ENCODE data around the gene URAD.
"Not testable (repeated sequence)": the region's sequence is repeated elsewhere in the genome, so short reads cannot be mapped to it uniquely, and the experiment has no call there.

The URAD gene

DNA sequence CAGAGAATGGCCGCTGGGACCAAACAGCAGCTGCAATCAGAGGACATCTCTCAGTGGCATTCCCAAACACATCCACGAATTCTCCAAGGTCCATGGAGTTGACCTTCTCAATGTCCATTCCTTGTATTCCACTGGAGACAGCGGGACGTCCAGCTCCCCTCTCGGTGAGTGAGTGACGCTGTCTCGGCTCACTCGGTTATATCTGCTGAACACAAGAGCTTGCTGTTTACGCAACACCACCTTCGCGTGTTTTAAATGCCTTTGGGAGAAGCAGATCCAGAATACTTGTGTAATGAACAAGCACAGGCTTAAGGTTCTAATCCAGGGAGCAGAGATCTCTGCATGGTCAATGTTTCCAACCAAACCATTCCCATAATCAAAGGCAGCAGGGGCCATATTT, at the start of gene URAD:
Gene URAD (minus strand): TSS at position 174 of the 400 bp plus-strand sequence. CDS start 56 bp downstream, at position 118.
- no peak for FAIRE-seq

- no peak for FAIRE-seq
Measured at GRCh38 chr13:28037399-28037798, 48.9 kb upstream of the URAD start.

- FAIRE-seq, result no peak
Measured at GRCh38 chr13:28035146-28035782, 46.8 kb upstream of the URAD start.

- no peak for FAIRE-seq
Measured at GRCh38 chr13:28033894-28034655, 45.6 kb upstream of the URAD start.

GRCh38 chr13:28032438-28032837, 43.9 kb upstream of the URAD start:
- FAIRE-seq, result not testable (repeated sequence)

GRCh38 chr13:28031896-28032288, 43.4 kb upstream of the URAD start:
- FAIRE-seq, result no peak

- FAIRE-seq, result no peak
Measured at GRCh38 chr13:28031220-28031895, 42.9 kb upstream of the URAD start.

DNA sequence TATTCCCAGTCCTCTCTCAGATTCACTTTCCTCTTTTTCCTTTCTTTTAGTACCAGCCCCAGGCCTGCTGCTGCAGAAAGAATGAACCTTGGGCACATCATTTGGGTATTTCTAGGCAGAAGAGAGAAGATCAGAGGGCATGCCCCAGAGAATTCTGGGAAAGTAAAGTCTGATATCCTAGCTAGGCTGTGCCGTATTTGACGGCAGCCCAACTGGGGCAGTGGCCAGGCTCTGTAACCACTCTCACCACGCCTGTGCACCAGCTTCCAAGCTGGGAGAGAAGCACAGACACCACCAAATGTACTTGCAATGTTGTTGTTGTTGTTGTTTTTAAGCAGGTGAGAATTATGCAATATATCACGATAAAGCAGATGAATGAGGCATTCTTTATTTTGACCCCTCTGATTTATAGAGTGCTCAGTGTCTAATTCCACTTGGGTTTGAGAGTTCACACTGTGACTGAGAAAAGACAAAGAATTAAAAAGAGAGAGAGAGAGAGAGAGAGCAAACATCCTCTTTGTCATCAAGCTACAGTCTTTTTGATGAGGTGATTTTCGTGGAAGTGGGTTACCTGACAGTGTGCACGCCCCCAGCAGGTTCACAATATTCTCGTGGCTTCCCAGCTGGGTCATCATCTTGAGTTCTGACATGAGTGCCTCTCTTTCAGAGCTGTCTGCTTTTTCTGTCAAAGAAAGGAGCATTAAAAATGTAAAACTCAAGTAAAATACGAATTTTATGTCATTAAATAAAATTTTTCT, 39.3 kb upstream of the URAD start:
- no peak for FAIRE-seq

GRCh38 chr13:28027071-28027470, 38.6 kb upstream of the URAD start:
- FAIRE-seq, result no peak

DNA sequence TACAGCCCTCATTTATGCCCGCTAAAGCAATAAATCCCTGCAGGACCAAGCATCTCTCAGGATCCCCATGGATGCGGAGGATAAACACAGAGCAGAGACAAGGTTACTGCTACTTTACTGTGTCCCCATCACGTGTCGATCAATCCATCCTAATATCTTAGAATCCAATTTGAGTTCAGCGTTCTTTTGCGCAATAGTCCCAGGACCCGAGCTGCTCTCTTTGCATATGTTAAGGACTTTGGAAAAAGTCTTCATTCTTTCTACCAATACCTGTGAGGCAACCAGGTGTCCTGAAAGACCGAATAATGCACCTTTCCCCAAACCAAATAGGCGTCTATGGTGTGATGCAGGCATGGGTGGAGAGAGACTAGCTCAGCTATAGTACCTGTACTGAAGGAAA, 38.0 kb upstream of the URAD start:
- no peak for FAIRE-seq

- no peak for FAIRE-seq
Measured at GRCh38 chr13:28022848-28023518, 34.5 kb upstream of the URAD start.

GRCh38 chr13:28014301-28014700, 25.8 kb upstream of the URAD start:
- FAIRE-seq, result no peak

- no peak for FAIRE-seq
Measured at GRCh38 chr13:28013482-28013881, 25.0 kb upstream of the URAD start.

- FAIRE-seq, result no peak
Measured at GRCh38 chr13:28012896-28013295, 24.4 kb upstream of the URAD start.

DNA sequence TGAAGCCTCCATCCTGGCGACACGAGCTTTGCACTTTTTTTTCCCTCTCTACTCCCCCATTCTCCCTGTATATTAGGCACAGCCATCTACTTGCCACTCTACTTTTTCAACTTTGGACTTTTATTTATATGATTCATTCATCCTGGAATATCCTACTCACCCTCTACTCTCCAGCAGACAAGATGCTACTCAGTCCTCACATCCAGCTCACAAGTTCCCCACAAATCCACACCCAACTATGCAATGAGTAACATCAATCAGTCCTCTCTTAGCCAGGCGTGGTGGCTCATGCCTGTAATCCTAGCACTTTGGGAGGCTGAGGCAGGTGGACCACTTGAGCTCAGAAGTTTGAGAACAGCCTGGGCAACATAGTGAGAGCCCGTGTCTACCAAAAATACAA, 23.9 kb upstream of the URAD start:
- FAIRE-seq, result no peak

GRCh38 chr13:28010046-28010445, 21.6 kb upstream of the URAD start:
- no peak for FAIRE-seq

DNA sequence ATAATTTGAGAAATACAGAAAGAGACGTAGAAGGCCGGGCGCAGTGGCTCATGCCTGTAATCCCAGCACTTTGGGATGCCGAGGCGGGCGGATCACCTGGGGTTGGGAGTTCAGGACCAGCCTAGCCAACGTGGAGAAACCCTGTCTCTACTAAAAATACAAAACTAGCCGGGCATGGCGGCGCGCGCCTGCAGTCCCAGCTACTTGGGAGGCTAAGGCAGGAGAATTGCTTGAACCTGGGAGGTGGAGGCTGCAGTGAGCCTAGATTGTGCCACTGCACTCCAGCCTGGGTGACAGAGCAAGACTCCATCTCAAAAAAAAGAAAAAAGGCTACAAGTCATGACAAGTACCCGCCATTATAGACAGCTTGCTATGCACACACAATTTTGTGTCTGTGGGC, 16.5 kb upstream of the URAD start:
- FAIRE-seq, result not testable (repeated sequence)

GRCh38 chr13:28002886-28003698, 14.6 kb upstream of the URAD start:
- no peak for FAIRE-seq

DNA sequence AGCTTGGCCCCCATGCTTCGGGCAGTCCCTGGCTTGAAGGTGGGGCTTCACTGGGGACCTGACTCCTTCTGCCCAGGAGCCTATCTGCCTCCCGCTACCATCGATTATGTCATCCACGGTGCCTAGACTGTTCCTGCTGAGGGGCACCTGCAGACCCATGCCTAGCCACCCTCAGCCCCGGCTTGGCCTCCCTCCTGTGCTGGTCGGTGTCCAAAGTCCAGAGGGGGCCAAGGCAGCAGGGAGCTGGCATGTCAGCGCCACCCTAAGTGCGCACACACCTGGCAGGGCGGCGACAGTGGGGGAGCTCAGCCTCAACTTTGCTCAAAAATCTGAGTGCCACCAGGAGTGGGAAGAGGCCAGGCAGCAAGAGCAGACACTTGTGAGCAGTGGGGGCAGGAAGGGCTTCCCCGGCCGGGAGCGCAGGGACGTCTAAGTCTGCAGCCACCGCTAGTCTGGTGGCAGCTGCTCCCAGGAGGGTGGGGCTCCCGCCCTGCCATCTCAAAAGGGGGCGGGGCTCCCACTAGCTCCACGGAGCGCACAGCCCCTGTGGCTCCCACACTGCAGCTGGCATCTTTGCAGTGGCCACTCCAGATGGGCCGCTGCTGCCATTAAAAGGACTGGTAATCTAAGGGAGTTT, 13.5 kb upstream of the URAD start:
- no peak for FAIRE-seq

DNA sequence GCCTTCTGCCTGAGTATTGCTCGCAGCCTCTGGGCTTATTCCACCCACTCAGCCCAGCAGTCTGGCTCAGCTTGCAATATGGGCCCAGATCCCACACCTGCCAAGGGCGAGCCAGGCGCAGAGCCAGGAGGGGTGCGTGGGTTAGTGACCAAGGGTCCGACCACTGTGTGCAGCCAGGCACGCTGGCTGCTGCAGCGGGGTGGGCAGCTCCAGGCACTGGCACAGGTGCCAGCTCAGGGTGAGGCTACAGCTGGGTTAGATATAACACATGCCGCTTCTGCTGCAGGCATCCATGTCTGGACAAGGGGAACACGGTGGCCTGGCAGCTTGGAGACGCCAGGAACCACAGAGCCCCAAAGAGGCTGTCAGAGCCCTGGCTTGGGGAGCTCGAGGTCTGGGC, 12.6 kb upstream of the URAD start:
- FAIRE-seq, result no peak

GRCh38 chr13:28000567-28000966, 12.1 kb upstream of the URAD start:
- no peak for FAIRE-seq
